CD8-positive, alpha-beta memory T cell (primary cell): ENCODE results near the gene HDAC5. TPM values are rescaled to one million over a fixed set of nuclear protein-coding genes. Genes with fewer than 3 reads are reported as not detected.
A peak's percentile ranks its signal among the peaks of the same experiment; 100 is the strongest.
"Not testable (repeated sequence)": the region's sequence is repeated elsewhere in the genome, so short reads cannot be mapped to it uniquely, and the experiment has no call there.

Source experiments
- CTCF ChIA-PET: fragments of 350-600 bp; sonication (Branson Sonifier 250); formaldehyde crosslinking; loops from one replicate; lab custom pipeline; 2021; ENCODE audit warnings: antibody characterized with exemption; lab: Charles Lee
- POLR2A ChIA-PET: fragments of 350-600 bp; sonication (Branson Sonifier 250); formaldehyde crosslinking; loops from one replicate; lab custom pipeline; 2021; ENCODE audit warnings: antibody characterized with exemption; lab: Charles Lee
- DNase-seq, 5 donors: peaks; one replicate each; pipeline versions ENCODE4 v3.0.0 to v3.0.0-alpha.2; 2020 to 2022; ENCODE audit warnings: mixed read lengths in 1 of 5
- H3K27ac ChIP-seq: one replicate; pipeline ENCODE4 v1.7.0; 2013; ENCODE audit warnings: low read depth, mild to moderate bottlenecking, low read length, moderate library complexity
- H3K27me3 ChIP-seq: 2 replicates; pipeline ENCODE4 v1.7.0; 2013; ENCODE audit warnings: low read length, mild to moderate bottlenecking; ENCODE audit not compliant: insufficient read depth, poor library complexity, severe bottlenecking
- H3K36me3 ChIP-seq: 2 replicates; pipeline ENCODE4 v1.7.0; 2013; ENCODE audit warnings: mild to moderate bottlenecking, low read length, moderate library complexity; ENCODE audit not compliant: insufficient read depth
- H3K4me1 ChIP-seq: 2 replicates; pipeline ENCODE4 v1.7.0; 2013; ENCODE audit warnings: mild to moderate bottlenecking, low read length, moderate library complexity; ENCODE audit not compliant: insufficient read depth
- H3K4me3 ChIP-seq: 2 replicates; pipeline ENCODE4 v1.7.0; 2013; ENCODE audit warnings: mild to moderate bottlenecking, low read length
- H3K9me3 ChIP-seq: 2 replicates; pipeline ENCODE4 v1.7.0; 2013; ENCODE audit warnings: mild to moderate bottlenecking, low read length
- H3K27ac Mint-ChIP-seq, 8 donors: one replicate each; pipeline ENCODE4 v1.8.0; 2020 to 2021; ENCODE audit warnings: mixed read lengths in 8 of 8, mild to moderate bottlenecking in 6 of 8, inconsistent platforms in 3 of 8, moderate library complexity in 3 of 8
- H3K27me3 Mint-ChIP-seq, 2 donors: one replicate each; pipeline ENCODE4 v1.8.0; 2020 to 2021; ENCODE audit warnings: mixed read lengths in 2 of 2, mild to moderate bottlenecking in 1 of 2, moderate library complexity in 1 of 2
- H3K36me3 Mint-ChIP-seq, 3 donors: one replicate each; pipeline ENCODE4 v1.8.0; 2020 to 2021; ENCODE audit warnings: mixed read lengths in 3 of 3, inconsistent platforms in 1 of 3, mild to moderate bottlenecking in 1 of 3
- H3K4me1 Mint-ChIP-seq, 3 donors: one replicate each; pipeline ENCODE4 v1.8.0; 2020 to 2021; ENCODE audit warnings: mixed read lengths in 3 of 3, inconsistent platforms in 1 of 3, mild to moderate bottlenecking in 1 of 3
- H3K4me3 Mint-ChIP-seq, 7 donors: one replicate each; pipeline ENCODE4 v1.8.0; 2020 to 2021; ENCODE audit warnings: mixed read lengths in 7 of 7, mild to moderate bottlenecking in 6 of 7, moderate library complexity in 4 of 7, inconsistent platforms in 2 of 7
- H3K9me3 Mint-ChIP-seq, 5 donors: one replicate each; pipeline ENCODE4 v1.8.0; 2020 to 2022; ENCODE audit warnings: mixed read lengths in 5 of 5, mild to moderate bottlenecking in 3 of 5, moderate library complexity in 2 of 5, inconsistent platforms in 1 of 5
- polyA plus RNA-seq: library from polyadenylated mRNA; unstranded; fragments of 300-500 nt; fragmentation: Illumina TruSeq; gene quantifications from one replicate; pipeline ENCODE4 v1.2.3, GENCODE V29; 2021
- total RNA-seq, 2 experiments: library from RNA; stranded (reverse); gene quantifications; one replicate each; pipeline ENCODE4 v1.2.3, GENCODE V29; 2021

HDAC5 gene
- total and polyA plus RNA-seq, 3 experiments from 2014 or later: 22.7 to 38.1 (median 24.2) TPM

- Mint-ChIP-seq H3K36me3 (peaks cover 0 to 37% (median 6%) of the 10 kb centered on the region in 3 donors), H3K4me1 (peaks cover 10 to 28% (median 16%) of the 10 kb centered on the region in 3 donors), H3K9me3 (no peaks in the 10 kb centered on the region), H3K27ac (no peak overlapping the region), H3K4me3 (no peak overlapping the region), H3K27me3 (no peaks in the 10 kb centered on the region)
- no peaks in the 10 kb centered on the region for H3K9me3 ChIP-seq
- ChIA-PET CTCF (interaction anchor here (0.6 kb wide), 1 partner anchor 14 kb away, joined by 4 read pairs; no protein-coding TSS in a partner anchor), POLR2A (no interaction called here)
- H3K4me1 ChIP-seq: peaks cover 14% of the 10 kb centered on the region
- no peak overlapping the region for H3K4me3 ChIP-seq
- H3K27me3 ChIP-seq: no peaks in the 10 kb centered on the region
- no peak overlapping the region for H3K27ac ChIP-seq
- no peaks in the 10 kb centered on the region for H3K36me3 ChIP-seq
- no peak for DNase-seq
These were observed 16.6 kb downstream of the HDAC5 start for GRCh38 chr17:44106801-44107200.

DNA sequence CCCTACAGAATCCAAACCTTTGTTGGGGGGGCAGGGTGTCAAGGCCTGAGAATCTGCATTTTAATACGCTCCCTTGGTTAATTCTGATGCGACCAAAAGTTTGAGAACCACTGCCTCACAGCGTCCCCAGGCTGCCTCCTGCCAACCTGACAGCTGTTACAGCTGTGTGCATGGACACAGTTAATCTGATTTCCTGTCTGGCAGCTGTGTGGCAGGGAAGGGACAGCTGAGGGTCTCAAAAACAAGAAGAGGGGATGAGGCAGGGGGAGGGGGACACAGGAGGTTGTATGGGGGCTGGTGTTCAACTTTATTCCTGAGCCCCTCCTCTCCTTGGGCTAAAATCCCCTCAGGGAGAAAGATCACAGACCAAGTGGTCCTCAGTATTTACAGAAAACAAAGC, 17.5 kb downstream of the HDAC5 start:
- Mint-ChIP-seq H3K27me3 (no peaks in the 10 kb centered on the region), H3K27ac (peak overlapping the region in 1 of 8 donors; percentile 81), H3K4me3 (no peak overlapping the region), H3K4me1 (peaks cover 4 to 22% (median 11%) of the 10 kb centered on the region in 3 donors), H3K9me3 (no peaks in the 10 kb centered on the region), H3K36me3 (peaks cover 0 to 41% (median 5%) of the 10 kb centered on the region in 3 donors)
- Histone ChIP-seq H3K36me3 (no peaks in the 10 kb centered on the region), H3K9me3 (no peaks in the 10 kb centered on the region), H3K4me3 (no peak overlapping the region), H3K27me3 (no peaks in the 10 kb centered on the region), H3K4me1 (peaks cover 7% of the 10 kb centered on the region), H3K27ac (no peak overlapping the region)
- POLR2A ChIA-PET: no interaction called here
- no peak for DNase-seq
- CTCF ChIA-PET: interaction anchor here (1.1 kb wide), 1 partner anchor 10 kb away, joined by 3 read pairs; no protein-coding TSS in a partner anchor

DNA sequence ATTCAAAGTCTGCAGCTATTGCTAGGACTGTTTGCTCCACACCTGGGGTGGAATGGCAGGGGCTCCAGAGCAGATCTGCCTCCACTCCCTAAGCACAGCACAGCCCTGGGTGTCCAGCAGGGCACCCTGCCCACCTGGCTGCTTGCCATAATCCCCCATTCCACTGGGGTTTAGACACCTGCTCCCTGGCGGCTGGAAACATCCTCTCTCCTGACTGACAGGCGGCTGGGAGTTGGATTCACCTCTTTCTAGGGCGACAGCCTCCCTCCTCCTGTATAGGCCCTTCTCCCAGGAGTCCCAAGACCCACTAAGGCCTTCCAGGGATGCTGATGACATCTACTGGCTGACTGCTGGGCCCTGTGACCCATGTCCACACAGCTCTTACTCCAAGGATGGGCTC, 18.0 kb downstream of the HDAC5 start:
- Histone ChIP-seq H3K9me3 (no peaks in the 10 kb centered on the region), H3K4me3 (no peak overlapping the region), H3K27me3 (no peaks in the 10 kb centered on the region), H3K27ac (no peak overlapping the region), H3K36me3 (no peaks in the 10 kb centered on the region), H3K4me1 (peaks cover 4% of the 10 kb centered on the region)
- ChIA-PET CTCF (interaction anchor here (1.1 kb wide), 1 partner anchor 10 kb away, joined by 3 read pairs; no protein-coding TSS in a partner anchor), POLR2A (no interaction called here)
- Mint-ChIP-seq H3K9me3 (no peaks in the 10 kb centered on the region), H3K36me3 (peaks cover 0 to 41% (median 5%) of the 10 kb centered on the region in 3 donors), H3K4me1 (peaks cover 4 to 18% (median 9%) of the 10 kb centered on the region in 3 donors), H3K27me3 (no peaks in the 10 kb centered on the region), H3K27ac (no peak overlapping the region), H3K4me3 (no peak overlapping the region)
- no peak for DNase-seq

GRCh38 chr17:44102849-44103622, 20.4 kb downstream of the HDAC5 start:
- H3K27ac Mint-ChIP-seq: peak overlapping the region in 2 of 8 donors; percentile 38 to 70
- H3K4me3 Mint-ChIP-seq: no peak overlapping the region
- no peaks in the 10 kb centered on the region for H3K27me3 Mint-ChIP-seq
- H3K4me1 Mint-ChIP-seq: peaks cover 4 to 13% (median 7%) of the 10 kb centered on the region in 3 donors
- Histone ChIP-seq H3K27me3 (no peaks in the 10 kb centered on the region), H3K9me3 (no peaks in the 10 kb centered on the region), H3K36me3 (no peaks in the 10 kb centered on the region), H3K27ac (no peak overlapping the region), H3K4me3 (no peak overlapping the region), H3K4me1 (no peaks in the 10 kb centered on the region)
- no peaks in the 10 kb centered on the region for H3K9me3 Mint-ChIP-seq
- POLR2A ChIA-PET: no interaction called here
- CTCF ChIA-PET: interaction anchor here (1.1 kb wide), 1 partner anchor 12 kb away, joined by 3 read pairs; no protein-coding TSS in a partner anchor
- DNase-seq: no peak
- H3K36me3 Mint-ChIP-seq: peaks cover 0 to 35% (median 5%) of the 10 kb centered on the region in 3 donors

DNA sequence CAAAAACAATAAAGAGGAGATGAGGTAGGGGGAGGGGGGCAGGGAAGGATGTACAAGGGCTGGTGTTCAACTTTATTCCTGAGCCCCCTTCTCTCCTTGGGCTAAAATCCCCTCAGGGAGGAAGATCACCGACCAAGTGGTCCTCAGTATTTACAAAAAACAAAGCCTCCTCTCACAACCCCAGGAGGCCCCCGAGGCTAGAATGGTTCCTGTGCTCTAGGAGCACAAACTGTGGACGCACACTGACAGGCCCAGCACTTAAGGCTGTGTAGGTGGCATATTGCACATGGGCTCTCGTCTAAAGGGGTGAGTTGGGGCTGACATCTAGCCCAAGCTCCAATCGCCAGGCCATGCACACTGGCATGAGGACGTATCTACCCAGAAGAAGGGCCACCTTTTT, 21.6 kb downstream of the HDAC5 start:
- H3K4me3 Mint-ChIP-seq, H3K4me1 ChIP-seq, H3K27ac Mint-ChIP-seq, DNase-seq, POLR2A ChIA-PET, H3K4me3 ChIP-seq, H3K9me3 Mint-ChIP-seq, H3K27me3 ChIP-seq, H3K36me3 ChIP-seq, H3K27ac ChIP-seq, CTCF ChIA-PET, H3K9me3 ChIP-seq, H3K27me3 Mint-ChIP-seq: not testable (repeated sequence)
- H3K36me3 Mint-ChIP-seq: peaks cover 0 to 32% (median 2%) of the 10 kb centered on the region in 3 donors
- peaks cover 0 to 11% (median 5%) of the 10 kb centered on the region in 3 donors for H3K4me1 Mint-ChIP-seq

- CTCF ChIA-PET: no interaction called here
- H3K4me1 ChIP-seq: peaks cover 8% of the 10 kb centered on the region
- H3K27ac Mint-ChIP-seq: peak overlapping the region in 2 of 8 donors; percentile 19 to 21
These were observed 26.1 kb downstream of the HDAC5 start for GRCh38 chr17:44097110-44097958.

DNA sequence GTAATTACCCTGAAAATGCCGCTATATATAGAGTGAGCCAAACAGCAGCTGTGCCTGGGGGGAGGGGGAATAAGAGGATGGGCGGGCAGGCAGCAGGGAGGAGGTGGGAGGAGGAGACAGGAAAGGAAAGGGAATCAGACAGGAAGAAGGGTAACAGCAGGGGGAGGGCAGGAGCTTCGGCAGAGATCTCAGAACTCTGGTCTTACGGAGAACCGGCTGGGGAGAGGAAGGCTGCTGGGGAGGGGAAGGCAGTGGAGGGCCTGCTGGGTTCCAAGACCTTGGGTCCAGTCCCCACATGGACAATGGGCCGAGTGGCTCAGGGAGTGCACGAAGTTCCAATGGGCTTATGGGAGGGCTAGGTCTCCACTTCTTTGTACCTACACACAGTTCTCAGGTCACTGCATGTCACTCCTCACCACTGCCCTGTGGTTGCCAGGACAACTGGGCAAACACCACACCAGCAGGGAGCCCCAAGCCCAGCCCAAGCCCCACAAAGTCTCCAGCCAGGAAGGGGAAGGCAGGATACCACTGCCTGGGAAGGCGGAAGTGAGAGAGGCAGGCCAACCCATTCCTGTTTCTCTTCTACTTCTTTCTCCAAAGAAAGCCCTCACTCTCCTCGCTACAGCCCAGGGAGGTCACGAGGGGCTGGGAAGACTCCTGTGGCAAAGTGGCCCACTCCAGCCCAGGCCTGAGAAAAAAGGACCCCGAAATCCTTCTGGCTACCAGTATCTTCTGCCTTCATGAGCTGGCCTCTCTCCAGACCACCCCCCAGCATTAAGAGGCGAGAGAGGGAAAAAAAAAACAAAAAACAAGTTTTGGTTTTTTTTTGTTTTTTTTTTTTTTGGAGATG, 27.6 kb downstream of the HDAC5 start:
- peaks cover 8% of the 10 kb centered on the region for H3K4me1 ChIP-seq
- CTCF ChIA-PET: no interaction called here
- H3K27me3 ChIP-seq: no peaks in the 10 kb centered on the region
- peaks cover 4 to 12% (median 6%) of the 10 kb centered on the region in 3 donors for H3K4me1 Mint-ChIP-seq
- H3K36me3 Mint-ChIP-seq: peaks cover 0 to 33% (median 5%) of the 10 kb centered on the region in 3 donors
- H3K27ac ChIP-seq: peak overlapping the region; percentile 73
- no peak overlapping the region for H3K4me3 Mint-ChIP-seq
- H3K27me3 Mint-ChIP-seq: no peaks in the 10 kb centered on the region
- H3K36me3 ChIP-seq: no peaks in the 10 kb centered on the region
- H3K9me3 Mint-ChIP-seq: no peaks in the 10 kb centered on the region
- no peaks in the 10 kb centered on the region for H3K9me3 ChIP-seq
- no peak overlapping the region for H3K4me3 ChIP-seq
- peak overlapping the region in 2 of 8 donors; percentile 44 to 75 for H3K27ac Mint-ChIP-seq
- no peak for DNase-seq
- POLR2A ChIA-PET: interaction anchor here (0.6 to 0.7 kb wide), 2 partner anchors 564 to 1133 kb away, joined by 3 read pairs; no protein-coding TSS in a partner anchor

More at GRCh38 chr17:44097110-44097958, 26.1 kb downstream of the HDAC5 start:
- Mint-ChIP-seq H3K4me1 (peaks cover 4 to 15% (median 6%) of the 10 kb centered on the region in 3 donors), H3K9me3 (no peaks in the 10 kb centered on the region), H3K36me3 (peaks cover 0 to 26% (median 0%) of the 10 kb centered on the region in 3 donors), H3K27me3 (no peaks in the 10 kb centered on the region), H3K4me3 (no peak overlapping the region)
- DNase-seq: no peak
- Histone ChIP-seq H3K4me3 (no peak overlapping the region), H3K36me3 (no peaks in the 10 kb centered on the region), H3K27ac (peak overlapping the region; percentile 24), H3K27me3 (no peaks in the 10 kb centered on the region), H3K9me3 (no peaks in the 10 kb centered on the region)
- POLR2A ChIA-PET: no interaction called here
